Vagina (tissue), 2 donors: ENCODE data around the gene TMEM151B. TPM values are rescaled to one million over a fixed set of nuclear protein-coding genes. Genes with fewer than 3 reads are reported as not detected.

Experiments used
- DNase-seq, 2 donors: peaks; one replicate each; pipeline ENCODE4 v3.0.0-alpha.2; 2017; ENCODE audit errors: extremely low spot score in 2 of 2
- H3K27ac ChIP-seq: fragments of 200-600 bp; sonication (generic); one replicate; pipeline ENCODE4 v1.5.1; 2019
- H3K27me3 ChIP-seq: fragments of 200-600 bp; sonication (generic); one replicate; pipeline ENCODE4 v1.5.1; 2019
- H3K36me3 ChIP-seq, 2 donors: fragments of 200-600 bp; sonication (generic); one replicate each; pipeline ENCODE4 v1.5.1; 2017 to 2019
- H3K4me1 ChIP-seq: fragments of 200-600 bp; sonication (generic); one replicate; pipeline ENCODE4 v1.5.1; 2019
- H3K4me3 ChIP-seq, 2 donors: fragments of 200-600 bp; sonication (generic); 1 replicate in 1 of 2; 2 replicates in 1 of 2; pipeline ENCODE4 v1.5.1; 2016 to 2019
- H3K9me3 ChIP-seq: fragments of 200-600 bp; sonication (generic); one replicate; pipeline ENCODE4 v1.5.1; 2019
- CTCF ChIP-seq, 3 experiments: fragments of 450-650 bp in 2 of 3; fragments of 200-600 bp in 1 of 3; sonication (generic) in 1 of 3; IDR thresholded peaks; one replicate each; pipeline ENCODE4 v1.5.1; 2017 to 2019; ENCODE audit warnings: antibody characterized with exemption in 3 of 3, mild to moderate bottlenecking in 2 of 3, moderate library complexity in 2 of 3
- POLR2A ChIP-seq, 2 donors: fragments of 450-650 bp; IDR thresholded peaks; one replicate each; pipeline ENCODE4 v1.6.1; 2017; ENCODE audit warnings: antibody characterized with exemption in 2 of 2, mild to moderate bottlenecking in 2 of 2, moderate library complexity in 2 of 2
- POLR2AphosphoS5 ChIP-seq, 2 donors: sonication (generic); formaldehyde crosslinking; IDR thresholded peaks; one replicate each; pipeline ENCODE4 v1.9.0; 2017; ENCODE audit warnings: antibody characterized with exemption in 2 of 2, mild to moderate bottlenecking in 2 of 2, low read depth in 1 of 2; ENCODE audit not compliant: insufficient read depth in 1 of 2
- intact Hi-C: fragments of 100-400 bp; cut with DNase I; formaldehyde crosslinking; loops from one replicate; pipeline ENCODE4 v1.15.1; 2023
- total RNA-seq: library from RNA; depleted of rRNA; stranded (reverse); fragments of >200 nt; gene quantifications from one replicate; pipeline ENCODE4 v1.2.3, GENCODE V29; 2016

TMEM151B gene
- total RNA-seq, 1 donor from 2014 or later = 0.49 TPM

GRCh38 chr6:44253307-44254101 is 16.7 kb upstream of the TMEM151B start:
- Histone ChIP-seq H3K4me1 (peaks cover 42% of the 10 kb centered on the region), H3K27me3 (no peaks in the 10 kb centered on the region), H3K4me3 (no peak overlapping the region), H3K27ac (no peak overlapping the region), H3K9me3 (no peaks in the 10 kb centered on the region), H3K36me3 (peaks cover 4 to 65% of the 10 kb centered on the region in 2 donors)
- intact Hi-C loops = no loop called here
- DNase-seq = no peak
- TF ChIP-seq POLR2A (IDR thresholded peaks at IDR 0.05) = no peak
- no peak for TF ChIP-seq POLR2AphosphoS5 (IDR thresholded peaks at IDR 0.05; ENCODE audit: insufficient read depth in 1 of 2, low read depth in 1 of 2)
- no peak for TF ChIP-seq CTCF (IDR thresholded peaks at IDR 0.05)

- Histone ChIP-seq H3K27me3 (no peaks in the 10 kb centered on the region), H3K4me3 (no peak overlapping the region), H3K27ac (no peak overlapping the region), H3K36me3 (peaks cover 4 to 58% of the 10 kb centered on the region in 2 donors), H3K9me3 (no peaks in the 10 kb centered on the region), H3K4me1 (peaks cover 32% of the 10 kb centered on the region)
- intact Hi-C loops = no loop called here
- DNase-seq = no peak
- no peak for TF ChIP-seq CTCF (IDR thresholded peaks at IDR 0.05)
- no peak for TF ChIP-seq POLR2AphosphoS5 (IDR thresholded peaks at IDR 0.05; ENCODE audit: insufficient read depth in 1 of 2, low read depth in 1 of 2)
- TF ChIP-seq POLR2A (IDR thresholded peaks at IDR 0.05) = no peak
These were observed 15.8 kb upstream of the TMEM151B start for GRCh38 chr6:44254191-44255104.

GRCh38 chr6:44255105-44255808 is 15.0 kb upstream of the TMEM151B start:
- no peak for TF ChIP-seq POLR2AphosphoS5 (IDR thresholded peaks at IDR 0.05; ENCODE audit: insufficient read depth in 1 of 2, low read depth in 1 of 2)
- no peak for TF ChIP-seq POLR2A (IDR thresholded peaks at IDR 0.05)
- no peak for TF ChIP-seq CTCF (IDR thresholded peaks at IDR 0.05)
- Histone ChIP-seq H3K27ac (peak overlapping the region; percentile 98), H3K9me3 (no peaks in the 10 kb centered on the region), H3K36me3 (peaks cover 4 to 49% of the 10 kb centered on the region in 2 donors), H3K4me1 (peaks cover 27% of the 10 kb centered on the region), H3K27me3 (no peaks in the 10 kb centered on the region), H3K4me3 (peak overlapping the region in 1 of 2 donors; percentile 91)
- intact Hi-C loops = no loop called here
- no peak for DNase-seq

GRCh38 chr6:44255871-44256774 is 14.1 kb upstream of the TMEM151B start:
- peaks cover 22% of the 10 kb centered on the region for H3K4me1 ChIP-seq
- peaks cover 0 to 41% of the 10 kb centered on the region in 2 donors for H3K36me3 ChIP-seq
- H3K4me3 ChIP-seq = peak overlapping the region; percentile 91 to 92
- peak overlapping the region; percentile 98 for H3K27ac ChIP-seq
- no peaks in the 10 kb centered on the region for H3K9me3 ChIP-seq
- TF ChIP-seq POLR2A (IDR thresholded peaks at IDR 0.05) (no peak), CTCF (IDR thresholded peaks at IDR 0.05) (no peak), POLR2AphosphoS5 (IDR thresholded peaks at IDR 0.05; ENCODE audit: insufficient read depth in 1 of 2, low read depth in 1 of 2) (no peak)
- no peaks in the 10 kb centered on the region for H3K27me3 ChIP-seq
- intact Hi-C loops = no loop called here
- no peak for DNase-seq
